Adrenal gland (tissue), 12 donors: ENCODE results near the gene CEP89. TPM values are rescaled to one million over a fixed set of nuclear protein-coding genes. Genes with fewer than 3 reads are reported as not detected.

Source experiments
- DNase-seq, 7 donors: peaks; one replicate each; pipeline ENCODE4 v3.0.0-alpha.2; 2019 to 2020
- H3K27ac ChIP-seq, 5 donors: fragments of 200-600 bp; sonication (generic) in 4 of 5; 1 replicate in 3 of 5; 2 replicates in 2 of 5; pipeline versions ENCODE4 v1.5.1 to v1.8.0; 2016 to 2020; ENCODE audit warnings: mild to moderate bottlenecking in 1 of 5
- H3K27me3 ChIP-seq: fragments of 200-600 bp; 2 replicates; pipeline ENCODE4 v1.8.0; 2021
- H3K36me3 ChIP-seq, 2 donors: fragments of 200-600 bp; replicated peaks in 1 of 2; 1 replicate in 1 of 2; 2 replicates in 1 of 2; pipeline versions ENCODE4 v1.5.1 to v1.8.0; 2018 to 2022
- H3K4me1 ChIP-seq, 2 donors: fragments of 200-600 bp; replicated peaks in 1 of 2; 1 replicate in 1 of 2; 2 replicates in 1 of 2; pipeline versions ENCODE4 v1.5.1 to v1.8.0; 2018 to 2021
- H3K4me3 ChIP-seq, 4 donors: fragments of 200-600 bp; sonication (generic) in 3 of 4; one replicate each; pipeline ENCODE4 v1.5.1; 2016 to 2018
- H3K9me3 ChIP-seq, 3 donors: fragments of 200-600 bp; sonication (generic) in 1 of 3; replicated peaks in 1 of 3; 1 replicate in 2 of 3; 2 replicates in 1 of 3; pipeline versions ENCODE4 v1.5.1 to v1.8.0; 2016 to 2021
- CTCF ChIP-seq, 6 experiments: fragments of 450-650 bp in 4 of 6; fragments of 200-600 bp in 2 of 6; sonication (generic) in 1 of 6; IDR thresholded peaks; 1 replicate in 5 of 6; 2 replicates in 1 of 6; pipeline versions ENCODE4 v1.5.1 to v1.8.0; 2016 to 2021; ENCODE audit warnings: antibody characterized with exemption in 6 of 6, mild to moderate bottlenecking in 2 of 6, moderate library complexity in 1 of 6
- POLR2A ChIP-seq, 2 donors: fragments of 450-650 bp; IDR thresholded peaks; one replicate each; pipeline ENCODE4 v1.6.1; 2017; ENCODE audit warnings: antibody characterized with exemption in 2 of 2, mild to moderate bottlenecking in 2 of 2, moderate library complexity in 1 of 2
- WGBS, 4 donors: extraction: QIAGEN DNeasy Blood & Tissue Kit in 2 of 4; methylation state at CpG; one replicate each; pipeline versions ENCODE4 v1.1.5 to v1.1.7; 2013 to 2017; 5-methylcytosine and 5-hydroxymethylcytosine counted together
- intact Hi-C, 2 donors: fragments of 100-400 bp; cut with DNase I; formaldehyde crosslinking; loops; one replicate each; pipeline versions ENCODE4 v1.14.1 to v1.15.0; 2022 to 2023
- polyA plus RNA-seq, 3 donors: library from polyadenylated mRNA; stranded (reverse); fragments of 200-250 nt in 2 of 3; fragments of 350-450 nt in 1 of 3; fragmentation: Illumina TruSeq in 1 of 3; extraction: RNeasy Lipid Tissue Mini Kit (QIAGEN cat#74804) in 1 of 3; gene quantifications; one replicate each; pipeline ENCODE4 v1.2.3, GENCODE V29; 2013 to 2014
- total RNA-seq, 9 donors: library from RNA; depleted of rRNA in 4 of 9; stranded (reverse); fragments of >200 nt in 4 of 9; fragments of 120-200 nt in 1 of 9; fragmentation: NEBNext Ultra II Directional in 1 of 9; extraction: Animal tissue kit (Norgen Biotek cat#: 25700) in 1 of 9; gene quantifications; one replicate each; pipeline versions ENCODE4 v1.1.0 to v1.2.4, GENCODE V29; 2013 to 2023
- donor health status: healthy with polysubstance abuse.
- donor health status: Bipolar disorder and iron deficiency.
- donor health status: DM: yes; HTN: yes; CAD: no.
- donor health status: DM: no; HTN: no; CAD: no.
- donor health status: DM: no; HTN: no; CAD: no.
- donor health status: DM: yes; HTN: yes; CAD: no.

The CEP89 gene
- total and polyA plus RNA-seq, 12 donors = 9.2 to 20.1 (median 13.9) TPM

GRCh38 chr19:32881766-32882165 is 90.0 kb downstream of the CEP89 start:
- H3K36me3 ChIP-seq = no peaks in the 10 kb centered on the region
- no peaks in the 10 kb centered on the region for H3K27me3 ChIP-seq
- H3K4me3 ChIP-seq = no peak overlapping the region
- 89 to 94% (median 91%) methylated on average over 10 to 12 of the region's 12 CpGs for WGBS, 4 donors
- intact Hi-C loops = no loop called here
- TF ChIP-seq CTCF (IDR thresholded peaks at IDR 0.05) (no peak), POLR2A (IDR thresholded peaks at IDR 0.05) (no peak)
- H3K27ac ChIP-seq = no peak overlapping the region
- no peaks in the 10 kb centered on the region for H3K9me3 ChIP-seq
- peak in 1 of 7 donors; percentile 10 for DNase-seq
- no peaks in the 10 kb centered on the region for H3K4me1 ChIP-seq

DNA sequence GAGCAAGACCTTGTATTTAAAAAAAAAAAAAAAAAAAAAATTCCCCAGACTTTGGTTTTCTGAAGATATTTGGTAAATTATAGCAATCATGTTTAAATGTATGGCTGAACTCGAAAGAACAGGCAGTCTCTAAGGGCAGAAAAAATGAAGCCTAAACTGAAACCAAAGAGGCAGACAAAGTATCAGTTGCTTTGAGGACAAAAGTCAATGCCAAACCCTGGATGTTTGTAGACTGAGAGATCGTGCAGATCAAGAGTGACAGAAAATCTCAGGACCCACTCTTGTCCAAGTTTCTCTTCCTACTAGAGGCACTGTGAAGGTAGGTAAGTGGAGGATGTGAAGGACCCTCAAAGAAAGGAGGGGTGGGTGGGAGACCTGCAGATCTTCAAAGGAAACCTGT is 91.1 kb downstream of the CEP89 start:
- intact Hi-C loops = no loop called here
- Histone ChIP-seq H3K4me1 (no peaks in the 10 kb centered on the region), H3K27ac (no peak overlapping the region), H3K4me3 (no peak overlapping the region), H3K36me3 (no peaks in the 10 kb centered on the region), H3K27me3 (no peaks in the 10 kb centered on the region), H3K9me3 (no peaks in the 10 kb centered on the region)
- TF ChIP-seq POLR2A (IDR thresholded peaks at IDR 0.05) = no peak
- TF ChIP-seq CTCF (IDR thresholded peaks at IDR 0.05) = no peak
- WGBS, 4 donors = 83 to 88% (median 88%) methylated on average over 2 of the region's 2 CpGs
- DNase-seq = no peak

GRCh38 chr19:32879741-32880140 is 92.0 kb downstream of the CEP89 start:
- H3K4me3 ChIP-seq = no peak overlapping the region
- intact Hi-C loops = no loop called here
- TF ChIP-seq CTCF (IDR thresholded peaks at IDR 0.05) = no peak
- no peak for TF ChIP-seq POLR2A (IDR thresholded peaks at IDR 0.05)
- WGBS, 4 donors = 84 to 94% (median 90%) methylated on average over 5 to 8 of the region's 8 CpGs
- peak in 1 of 7 donors; percentile 20 for DNase-seq
- H3K4me1 ChIP-seq = no peaks in the 10 kb centered on the region
- no peaks in the 10 kb centered on the region for H3K9me3 ChIP-seq
- H3K27me3 ChIP-seq = no peaks in the 10 kb centered on the region
- no peaks in the 10 kb centered on the region for H3K36me3 ChIP-seq
- no peak overlapping the region for H3K27ac ChIP-seq

GRCh38 chr19:32878988-32879387 is 92.8 kb downstream of the CEP89 start:
- intact Hi-C loops = no loop called here
- Histone ChIP-seq H3K9me3 (no peaks in the 10 kb centered on the region), H3K27ac (no peak overlapping the region), H3K4me1 (no peaks in the 10 kb centered on the region), H3K27me3 (no peaks in the 10 kb centered on the region), H3K4me3 (no peak overlapping the region), H3K36me3 (no peaks in the 10 kb centered on the region)
- DNase-seq = peak in 1 of 7 donors; percentile 34
- no peak for TF ChIP-seq CTCF (IDR thresholded peaks at IDR 0.05)
- TF ChIP-seq POLR2A (IDR thresholded peaks at IDR 0.05) = no peak
- WGBS, 4 donors = 92 to 98% (median 97%) methylated on average over 11 to 12 of the region's 12 CpGs
